Measurements from ENCODE around the gene GREB1L.

The GREB1L gene

DNA sequence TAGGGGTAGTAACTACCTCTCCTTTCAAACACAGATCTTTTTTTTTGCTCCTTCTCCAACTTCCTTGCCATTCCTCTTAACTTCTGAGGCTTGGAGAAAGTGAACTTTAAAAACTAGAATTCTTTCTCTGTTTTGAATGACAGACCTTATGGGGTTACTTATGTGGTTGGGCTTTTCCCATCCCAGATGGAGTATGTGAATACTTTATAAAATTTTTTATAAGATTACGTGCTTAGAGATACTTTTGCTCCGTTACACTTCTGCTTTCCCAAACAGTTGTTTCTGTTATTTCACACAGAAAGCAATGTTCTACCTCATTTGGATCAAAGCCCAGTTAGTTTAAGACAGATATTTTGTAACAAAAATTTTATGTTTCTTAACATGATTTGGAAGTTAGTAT is 20.2 kb downstream of the GREB1L start:
- DNase-seq (ENCODE audit: low spot score), result no peak
- H3K4me3 ChIP-seq, result no peak overlapping the region
- TF ChIP-seq, protein P1, sequence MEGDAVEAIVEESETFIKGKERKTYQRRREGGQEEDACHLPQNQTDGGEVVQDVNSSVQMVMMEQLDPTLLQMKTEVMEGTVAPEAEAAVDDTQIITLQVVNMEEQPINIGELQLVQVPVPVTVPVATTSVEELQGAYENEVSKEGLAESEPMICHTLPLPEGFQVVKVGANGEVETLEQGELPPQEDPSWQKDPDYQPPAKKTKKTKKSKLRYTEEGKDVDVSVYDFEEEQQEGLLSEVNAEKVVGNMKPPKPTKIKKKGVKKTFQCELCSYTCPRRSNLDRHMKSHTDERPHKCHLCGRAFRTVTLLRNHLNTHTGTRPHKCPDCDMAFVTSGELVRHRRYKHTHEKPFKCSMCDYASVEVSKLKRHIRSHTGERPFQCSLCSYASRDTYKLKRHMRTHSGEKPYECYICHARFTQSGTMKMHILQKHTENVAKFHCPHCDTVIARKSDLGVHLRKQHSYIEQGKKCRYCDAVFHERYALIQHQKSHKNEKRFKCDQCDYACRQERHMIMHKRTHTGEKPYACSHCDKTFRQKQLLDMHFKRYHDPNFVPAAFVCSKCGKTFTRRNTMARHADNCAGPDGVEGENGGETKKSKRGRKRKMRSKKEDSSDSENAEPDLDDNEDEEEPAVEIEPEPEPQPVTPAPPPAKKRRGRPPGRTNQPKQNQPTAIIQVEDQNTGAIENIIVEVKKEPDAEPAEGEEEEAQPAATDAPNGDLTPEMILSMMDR (IDR thresholded peaks at IDR 0.05), result no peak
- no peak overlapping the region for H3K27ac ChIP-seq

DNA sequence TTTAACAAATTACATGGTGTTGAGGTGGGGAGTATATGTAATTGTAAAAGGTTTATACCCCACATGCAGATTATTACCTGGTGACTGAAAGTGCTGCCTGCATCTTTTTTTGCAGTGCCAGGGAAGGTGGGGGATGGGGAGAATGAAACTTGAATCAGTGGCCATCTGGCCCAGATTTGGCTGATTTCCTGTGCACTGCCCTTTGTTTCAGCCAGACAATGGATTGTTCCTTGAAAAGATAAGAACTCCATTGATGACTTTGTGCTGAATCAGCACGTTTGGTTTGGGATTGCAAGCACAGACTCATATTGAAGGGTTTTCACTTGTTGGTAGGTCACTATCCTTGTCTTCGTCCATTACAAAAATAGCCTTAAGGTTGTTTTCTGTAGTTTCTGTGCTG is 20.9 kb downstream of the GREB1L start:
- H3K4me3 ChIP-seq, result no peak overlapping the region
- TF ChIP-seq, protein P1 (IDR thresholded peaks at IDR 0.05), result no peak
- no peak for DNase-seq (ENCODE audit: low spot score)
- H3K27ac ChIP-seq, result no peak overlapping the region

DNA sequence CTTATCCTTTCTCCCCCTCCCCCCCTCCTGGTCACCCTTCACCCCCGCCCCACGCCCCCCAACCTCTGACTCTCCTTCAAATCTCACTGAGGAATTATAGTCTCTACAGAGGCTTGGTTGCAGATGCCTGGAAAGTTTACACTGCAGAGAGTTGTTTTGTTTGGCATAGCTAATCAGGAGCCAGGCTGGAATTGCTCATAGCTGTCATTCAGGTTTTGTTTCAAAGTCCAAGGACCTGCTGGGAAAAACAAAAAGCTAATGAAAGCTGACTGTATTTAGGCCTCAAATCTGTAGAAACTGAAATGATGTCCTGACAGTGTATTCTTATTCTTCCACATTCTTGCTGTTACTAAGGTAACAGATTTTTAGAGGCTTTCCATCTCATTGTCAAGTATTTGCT is 22.6 kb downstream of the GREB1L start:
- no peak for DNase-seq (ENCODE audit: low spot score)
- Histone ChIP-seq H3K4me3 (no peak overlapping the region), H3K27ac (peak overlapping the region in 1 of 2 donors; percentile 43)

DNA sequence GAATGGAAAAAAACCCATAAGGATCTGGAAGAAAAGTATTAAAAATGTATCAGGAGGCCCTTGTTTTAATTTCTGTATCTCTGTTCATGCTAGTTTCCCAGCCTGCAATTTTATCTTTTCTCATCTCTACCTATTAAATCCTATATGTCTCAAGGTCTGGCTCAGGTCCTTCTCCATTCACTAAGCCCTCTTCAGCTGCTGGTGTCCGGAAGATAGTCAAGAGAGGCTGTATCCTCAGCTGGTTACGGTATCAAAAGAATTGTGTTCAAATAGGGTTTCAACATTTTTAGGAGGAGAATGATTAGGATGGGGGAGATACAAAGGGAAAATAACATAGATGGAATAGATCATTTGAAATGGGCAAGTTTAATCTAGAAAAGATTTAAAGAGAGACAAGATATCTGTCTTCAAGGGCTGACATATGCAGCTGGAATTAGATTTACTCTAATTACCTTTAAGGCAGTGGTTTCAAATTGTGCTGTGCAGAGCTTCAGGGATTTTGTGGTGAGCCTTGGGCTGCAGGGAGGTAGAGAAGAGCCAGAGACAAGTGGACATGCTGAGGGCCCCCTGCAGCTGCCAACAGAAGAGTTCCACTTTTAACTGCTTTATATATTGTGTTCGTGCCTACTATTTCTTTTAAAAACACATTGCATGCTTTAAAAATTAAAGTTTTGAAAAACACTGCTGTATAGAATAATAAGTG is 24.1 kb downstream of the GREB1L start:
- Histone ChIP-seq H3K27ac (no peak overlapping the region), H3K4me3 (no peak overlapping the region)
- TF ChIP-seq, protein P1 (IDR thresholded peaks at IDR 0.05), result no peak
- DNase-seq (ENCODE audit: low spot score), result no peak

More for the DNA sequence above, 22.6 kb downstream of the GREB1L start:
- TF ChIP-seq, protein P1 (IDR thresholded peaks at IDR 0.05), result no peak

DNA sequence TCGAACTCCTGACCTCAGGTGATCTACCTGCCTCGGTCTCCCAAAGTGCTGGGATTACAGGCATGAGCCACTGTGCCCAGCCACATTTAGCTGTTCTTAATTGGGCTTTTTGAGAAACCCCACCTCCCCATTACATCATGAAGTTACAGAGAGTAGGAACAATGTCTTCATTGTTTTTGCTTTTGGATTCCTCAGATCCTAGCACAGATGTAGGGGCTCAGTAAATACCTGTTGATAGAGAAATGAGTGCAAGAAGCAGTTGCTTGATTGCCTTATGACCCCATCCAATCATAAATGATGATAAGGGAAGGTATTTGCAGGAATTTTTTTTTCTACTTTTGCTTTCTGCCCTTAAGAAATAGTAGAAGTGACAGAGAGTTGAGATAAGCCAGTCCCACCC is 25.4 kb downstream of the GREB1L start:
- DNase-seq (ENCODE audit: low spot score), result no peak
- Histone ChIP-seq H3K27ac (no peak overlapping the region), H3K4me3 (no peak overlapping the region)
- TF ChIP-seq, protein P1 (IDR thresholded peaks at IDR 0.05), result no peak

DNA sequence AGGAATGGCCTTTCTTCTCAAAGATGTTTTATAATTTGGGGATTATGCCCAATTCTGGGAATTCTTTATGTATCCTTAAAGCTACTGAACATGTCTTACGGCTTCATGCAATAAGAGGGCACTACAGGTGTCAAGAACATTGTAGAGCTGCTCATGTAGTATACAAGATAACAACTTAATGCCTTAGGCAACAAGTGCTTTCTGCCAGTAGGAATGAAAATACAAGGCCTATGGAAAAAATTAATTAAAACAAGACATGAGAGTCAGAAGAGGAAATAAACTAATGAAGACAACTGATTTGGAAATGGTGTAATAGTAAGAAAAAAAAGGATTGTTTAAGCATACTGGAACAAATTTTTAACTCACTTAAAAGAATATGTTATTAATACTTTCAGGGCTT is 27.3 kb downstream of the GREB1L start:
- Histone ChIP-seq H3K4me3 (no peak overlapping the region), H3K27ac (no peak overlapping the region)
- no peak for DNase-seq (ENCODE audit: low spot score)
- TF ChIP-seq, protein P1 (IDR thresholded peaks at IDR 0.05), result no peak

DNA sequence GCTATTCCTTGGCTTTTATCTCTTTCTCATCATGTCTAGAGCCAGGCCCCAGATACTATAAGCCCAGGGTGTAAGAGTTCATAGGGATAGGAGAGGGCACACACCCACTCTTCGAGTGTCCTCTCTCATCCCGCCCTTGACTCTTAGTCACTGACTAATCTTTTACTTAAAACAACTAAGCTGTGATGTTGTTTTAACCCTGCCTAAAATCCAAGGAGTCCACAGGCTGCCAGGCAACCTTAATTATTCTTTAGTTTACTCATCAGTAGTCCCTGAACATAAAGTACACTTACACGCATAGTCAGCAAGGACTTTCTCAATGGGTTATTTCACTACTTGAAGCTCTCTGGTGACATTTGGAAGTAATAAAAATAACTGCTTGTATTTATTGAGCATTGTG is 28.4 kb downstream of the GREB1L start:
- no peak overlapping the region for H3K4me3 ChIP-seq
- DNase-seq (ENCODE audit: low spot score), result no peak
- TF ChIP-seq, protein P1 (IDR thresholded peaks at IDR 0.05), result no peak
- no peak overlapping the region for H3K27ac ChIP-seq

Data from coronary artery (tissue), 2 donors.